Osteocyte (in vitro differentiated cells): Measurements from ENCODE around the gene JAZF1. TPM values are rescaled to one million over a fixed set of nuclear protein-coding genes. Genes with fewer than 3 reads are reported as not detected.
A peak's percentile ranks its signal among the peaks of the same experiment; 100 is the strongest.

Experiments used
- DNase-seq: peaks from one replicate; pipeline ENCODE4 v3.0.0; 2021; ENCODE audit warnings: mixed read lengths; ENCODE audit not compliant: unreplicated experiment; ENCODE audit errors: extremely low spot score
- H3K27ac Mint-ChIP-seq: one replicate; pipeline ENCODE4 v1.8.0; 2021; ENCODE audit warnings: mild to moderate bottlenecking, mixed read lengths; ENCODE audit not compliant: unreplicated experiment
- H3K27me3 Mint-ChIP-seq: one replicate; pipeline ENCODE4 v1.8.0; 2021; ENCODE audit warnings: mixed read lengths; ENCODE audit not compliant: unreplicated experiment
- H3K36me3 Mint-ChIP-seq: one replicate; pipeline ENCODE4 v1.8.0; 2021; ENCODE audit warnings: mixed read lengths; ENCODE audit not compliant: unreplicated experiment
- H3K4me1 Mint-ChIP-seq: one replicate; pipeline ENCODE4 v1.8.0; 2021; ENCODE audit warnings: mixed read lengths; ENCODE audit not compliant: unreplicated experiment
- H3K4me3 Mint-ChIP-seq: one replicate; pipeline ENCODE4 v1.8.0; 2021; ENCODE audit warnings: mild to moderate bottlenecking, moderate library complexity, mixed read lengths; ENCODE audit not compliant: unreplicated experiment
- H3K9me3 Mint-ChIP-seq: one replicate; pipeline ENCODE4 v1.8.0; 2021; ENCODE audit warnings: mixed read lengths; ENCODE audit not compliant: unreplicated experiment
- total RNA-seq: library from RNA; stranded (reverse); gene quantifications from 2 replicates; pipeline ENCODE4 v1.2.1, GENCODE V29; 2021
- TF ChIP-seq, protein P1 (sequence below): fragments of 200-600 bp; sonication (generic); IDR thresholded peaks from 2 replicates; pipeline ENCODE4 v1.5.0; 2021; ENCODE audit warnings: antibody characterized with exemption, mild to moderate bottlenecking, moderate library complexity

Gene JAZF1
- total RNA-seq, 1 donor from 2014 or later, result 19.8 TPM

DNA sequence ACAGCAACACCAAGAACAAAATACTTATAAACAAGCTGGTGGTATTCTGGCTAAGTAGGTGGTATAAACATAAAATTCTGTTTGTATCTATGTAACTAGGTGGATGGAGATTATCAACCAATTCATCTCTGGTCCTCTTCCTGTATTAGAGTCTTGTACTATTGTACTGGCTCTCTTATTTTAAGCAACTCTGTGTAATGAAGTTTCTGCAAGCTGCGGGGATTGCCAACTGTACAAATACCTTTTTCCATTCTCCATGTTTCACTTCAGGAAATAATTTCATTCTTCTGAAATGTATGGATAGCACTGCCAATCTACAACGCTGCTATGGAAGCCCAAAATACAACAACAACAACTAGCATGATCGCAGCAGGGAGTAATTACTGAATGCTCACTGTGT lies 44.8 kb downstream of the JAZF1 start:
- TF ChIP-seq, protein P1, sequence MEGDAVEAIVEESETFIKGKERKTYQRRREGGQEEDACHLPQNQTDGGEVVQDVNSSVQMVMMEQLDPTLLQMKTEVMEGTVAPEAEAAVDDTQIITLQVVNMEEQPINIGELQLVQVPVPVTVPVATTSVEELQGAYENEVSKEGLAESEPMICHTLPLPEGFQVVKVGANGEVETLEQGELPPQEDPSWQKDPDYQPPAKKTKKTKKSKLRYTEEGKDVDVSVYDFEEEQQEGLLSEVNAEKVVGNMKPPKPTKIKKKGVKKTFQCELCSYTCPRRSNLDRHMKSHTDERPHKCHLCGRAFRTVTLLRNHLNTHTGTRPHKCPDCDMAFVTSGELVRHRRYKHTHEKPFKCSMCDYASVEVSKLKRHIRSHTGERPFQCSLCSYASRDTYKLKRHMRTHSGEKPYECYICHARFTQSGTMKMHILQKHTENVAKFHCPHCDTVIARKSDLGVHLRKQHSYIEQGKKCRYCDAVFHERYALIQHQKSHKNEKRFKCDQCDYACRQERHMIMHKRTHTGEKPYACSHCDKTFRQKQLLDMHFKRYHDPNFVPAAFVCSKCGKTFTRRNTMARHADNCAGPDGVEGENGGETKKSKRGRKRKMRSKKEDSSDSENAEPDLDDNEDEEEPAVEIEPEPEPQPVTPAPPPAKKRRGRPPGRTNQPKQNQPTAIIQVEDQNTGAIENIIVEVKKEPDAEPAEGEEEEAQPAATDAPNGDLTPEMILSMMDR, result no peak
- H3K4me3 Mint-ChIP-seq, result no peak overlapping the region
- no peak for DNase-seq
- no peaks in the 10 kb centered on the region for H3K9me3 Mint-ChIP-seq
- H3K36me3 Mint-ChIP-seq, result peaks cover 3% of the 10 kb centered on the region
- no peak overlapping the region for H3K27ac Mint-ChIP-seq
- H3K4me1 Mint-ChIP-seq, result peaks cover 11% of the 10 kb centered on the region
- no peaks in the 10 kb centered on the region for H3K27me3 Mint-ChIP-seq

DNA sequence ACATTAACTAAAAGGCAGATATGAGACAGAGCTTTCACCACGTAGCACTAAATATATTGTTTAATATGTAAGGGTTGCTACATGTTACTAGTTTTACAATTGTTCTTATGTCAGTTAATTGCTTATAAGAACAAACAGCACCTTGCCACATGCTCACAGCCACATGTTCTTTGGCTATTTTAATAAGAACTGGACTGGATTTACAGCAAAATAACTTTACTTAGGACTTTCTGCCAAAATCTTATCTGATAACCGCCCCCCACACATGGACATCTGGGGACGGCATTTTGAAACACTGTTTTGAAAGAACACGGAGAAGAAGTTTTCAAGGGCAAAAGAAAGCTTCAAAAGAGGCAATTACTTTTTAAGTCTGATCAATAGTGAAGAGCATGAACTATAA lies 45.3 kb downstream of the JAZF1 start:
- no peak for DNase-seq
- H3K27ac Mint-ChIP-seq, result no peak overlapping the region
- TF ChIP-seq, protein P1, result no peak
- H3K4me1 Mint-ChIP-seq, result peaks cover 13% of the 10 kb centered on the region
- H3K9me3 Mint-ChIP-seq, result no peaks in the 10 kb centered on the region
- H3K36me3 Mint-ChIP-seq, result peaks cover 3% of the 10 kb centered on the region
- H3K4me3 Mint-ChIP-seq, result no peak overlapping the region
- no peaks in the 10 kb centered on the region for H3K27me3 Mint-ChIP-seq

DNA sequence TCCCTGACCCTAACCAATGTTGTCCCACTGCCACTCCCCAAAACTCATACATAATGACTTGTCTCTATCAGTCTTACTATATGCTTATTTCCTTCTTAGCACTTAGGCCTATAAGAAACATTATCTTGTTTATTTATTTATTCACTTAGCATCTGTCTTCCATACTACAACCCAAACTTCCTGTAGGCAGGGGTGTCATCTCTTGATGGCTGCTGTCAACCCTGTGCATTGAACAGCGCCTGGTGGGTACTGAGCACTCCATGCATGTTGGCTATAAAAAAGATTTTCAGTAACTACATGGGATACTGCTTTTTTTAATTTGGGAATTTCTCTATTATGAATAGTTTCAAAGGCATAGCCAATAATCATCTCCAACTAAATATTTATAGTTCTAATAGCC lies 46.7 kb downstream of the JAZF1 start:
- DNase-seq, result no peak
- peaks cover 3% of the 10 kb centered on the region for H3K36me3 Mint-ChIP-seq
- no peak overlapping the region for H3K27ac Mint-ChIP-seq
- TF ChIP-seq, protein P1, result no peak
- H3K27me3 Mint-ChIP-seq, result no peaks in the 10 kb centered on the region
- H3K4me1 Mint-ChIP-seq, result peaks cover 26% of the 10 kb centered on the region
- H3K4me3 Mint-ChIP-seq, result no peak overlapping the region
- H3K9me3 Mint-ChIP-seq, result no peaks in the 10 kb centered on the region

DNA sequence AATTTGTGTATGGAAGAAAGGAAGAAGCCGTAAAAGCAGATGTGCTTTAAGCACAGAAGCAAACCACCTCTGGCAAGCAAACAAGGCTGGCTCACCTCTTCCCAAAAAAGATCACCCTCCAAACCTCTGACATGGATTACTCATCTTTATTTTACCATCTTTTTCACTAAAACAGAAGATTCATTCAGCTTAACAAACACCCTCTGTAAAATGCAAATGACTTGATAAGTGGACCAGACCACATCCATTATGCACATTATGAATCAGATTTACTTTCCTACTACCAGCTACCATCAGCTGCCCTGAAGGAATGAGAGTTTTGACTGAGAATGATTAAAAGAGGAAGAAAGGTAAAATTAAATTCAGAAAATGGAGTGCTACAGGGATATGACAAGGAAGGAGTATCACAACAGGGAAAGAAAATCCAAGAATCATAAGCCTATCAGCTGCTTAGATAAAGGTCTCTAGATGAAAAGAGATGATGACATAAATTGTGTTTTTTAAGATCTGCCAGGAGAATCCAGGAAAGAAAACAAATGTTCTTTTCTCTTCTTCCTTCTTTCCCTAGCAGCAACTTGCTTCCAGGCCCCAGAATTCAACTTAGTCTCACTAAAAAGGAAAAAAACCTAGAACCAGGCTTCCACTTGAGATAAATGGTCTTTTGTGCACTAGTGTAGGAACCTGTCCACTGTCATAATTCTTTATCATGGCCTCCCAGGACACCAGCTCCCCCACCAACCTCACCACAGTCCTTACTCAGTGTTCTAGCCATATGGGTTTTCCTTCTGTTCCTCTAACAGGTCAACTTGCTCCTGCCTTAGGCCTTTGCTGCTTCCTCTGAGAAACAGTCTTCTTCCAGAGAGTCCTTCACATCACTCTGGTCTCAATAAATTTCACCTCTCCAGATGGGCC lies 47.4 kb downstream of the JAZF1 start:
- Mint-ChIP-seq H3K4me3 (no peak overlapping the region), H3K9me3 (no peaks in the 10 kb centered on the region), H3K36me3 (peaks cover 3% of the 10 kb centered on the region), H3K27me3 (no peaks in the 10 kb centered on the region), H3K4me1 (peaks cover 32% of the 10 kb centered on the region), H3K27ac (no peak overlapping the region)
- TF ChIP-seq, protein P1, result no peak
- DNase-seq, result no peak

DNA sequence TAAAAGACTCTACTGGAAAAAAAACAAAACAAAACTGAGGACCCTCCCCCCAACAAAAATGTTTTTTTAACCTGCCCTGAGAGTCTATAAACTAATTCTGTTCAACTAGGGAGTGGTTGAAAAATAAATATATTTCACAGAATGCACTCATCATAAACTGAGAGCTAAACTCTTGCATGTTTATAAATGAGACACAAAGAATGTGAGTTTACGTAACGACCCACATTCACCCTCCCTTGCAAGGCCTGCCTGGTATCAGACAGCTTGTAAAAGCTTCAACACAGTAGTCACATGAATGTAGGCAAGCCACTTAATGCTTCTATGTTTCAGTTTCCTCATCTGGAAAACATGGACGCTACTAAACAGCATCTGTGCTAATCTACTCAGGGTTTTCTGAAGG lies 50.3 kb downstream of the JAZF1 start:
- no peaks in the 10 kb centered on the region for H3K27me3 Mint-ChIP-seq
- peaks cover 40% of the 10 kb centered on the region for H3K4me1 Mint-ChIP-seq
- no peak for DNase-seq
- H3K9me3 Mint-ChIP-seq, result no peaks in the 10 kb centered on the region
- peak overlapping the region; percentile 62 for H3K27ac Mint-ChIP-seq
- no peaks in the 10 kb centered on the region for H3K36me3 Mint-ChIP-seq
- TF ChIP-seq, protein P1, result no peak
- H3K4me3 Mint-ChIP-seq, result no peak overlapping the region
